ENCODE data around the gene MYOM3. TPM values are rescaled to one million over a fixed set of nuclear protein-coding genes. Genes with fewer than 3 reads are reported as not detected.

Gene MYOM3
- total and polyA plus RNA-seq, 2 of the 13 experiments (the other 11 are each of a cell fraction or from before 2014, with no cell fraction given) = 5.8 to 15.3 TPM

GRCh38 chr1:24161270-24161669, 49.3 kb upstream of the MYOM3 start:
- no peak for ATAC-seq
- peaks cover 2 to 20% of the 10 kb centered on the region in 2 experiments for H3K36me3 ChIP-seq (replicated peaks in 1 of 2; ENCODE audit: control insufficient read depth in 1 of 2, insufficient read depth in 2 of 2, low read length in 2 of 2)
- no TSS peak for BruUV-seq (replicated peaks)

More at GRCh38 chr1:24161270-24161669, 49.3 kb upstream of the MYOM3 start:
- Histone ChIP-seq H3K9ac (ENCODE audit: insufficient read depth, low read depth, low read length) (no peak overlapping the region), H3K4me3 (replicated peaks in 1 of 3; ENCODE audit: insufficient read depth in 1 of 3, low read depth in 2 of 3, low read length in 3 of 3) (no peak overlapping the region), H4K20me1 (ENCODE audit: insufficient read depth, low read length) (no peaks in the 10 kb centered on the region), H3K27ac (ENCODE audit: extremely low read length, insufficient read depth, low read length) (no peak overlapping the region), H3K9me3 (ENCODE audit: low read length) (no peaks in the 10 kb centered on the region), H3K27me3 (ENCODE audit: control insufficient read depth in 1 of 2, insufficient read depth in 2 of 2, low read length in 2 of 2) (no peaks in the 10 kb centered on the region), H2AFZ (ENCODE audit: low read length) (no peak overlapping the region), H3K4me1 (ENCODE audit: insufficient read depth, low read length) (peaks cover 11% of the 10 kb centered on the region), H3K79me2 (ENCODE audit: insufficient read depth, low read length) (no peaks in the 10 kb centered on the region), H3K4me2 (ENCODE audit: low read depth, low read length) (no peak overlapping the region)
- POLR2A ChIA-PET = no interaction called here
- CTCF ChIA-PET (ENCODE audit: low intra/inter-chr PET ratio, low total read pairs) = no interaction called here
- FAIRE-seq (no peak), DNase-seq (ENCODE audit: low spot score) (no peak)
- intact Hi-C loops (cut with micrococcal nuclease; ENCODE audit: unreplicated experiment) (no loop called here), in situ Hi-C loops (cut with HindIII; ENCODE audit: extremely low pct_ligation_motif_present, low pct_unique_long_range_greater_than_20kb) (no loop called here)
- 100% methylated on average over 2 of the region's 4 CpGs for WGBS (ENCODE audit: low lambda C conversion rate)
- no peak for TF ChIP-seq HMGXB3 (CRISPR knock-in tag; IDR thresholded peaks at IDR 0.05; ENCODE audit: borderline replicate concordance)
- TF ChIP-seq MBNL3 (CRISPR knock-in tag; conservative IDR thresholded peaks at IDR 0.05) = no peak
- TF ChIP-seq MTF2 (CRISPR knock-in tag; IDR thresholded peaks at IDR 0.05; ENCODE audit: borderline replicate concordance) = no peak
- TF ChIP-seq GTF3A (CRISPR knock-in tag; conservative IDR thresholded peaks at IDR 0.05) = no peak
- TF ChIP-seq AGO2 (optimal IDR thresholded peaks at IDR 0.05; ENCODE audit: low read depth, low read length) = no peak
- no peak for TF ChIP-seq DPF2 (CRISPR knock-in tag; IDR thresholded peaks at IDR 0.05; ENCODE audit: borderline replicate concordance, low read depth)
- TF ChIP-seq DNMT1 (CRISPR knock-in tag; IDR thresholded peaks at IDR 0.05) = no peak
- TF ChIP-seq ZSCAN20 (CRISPR knock-in tag; IDR thresholded peaks at IDR 0.05; ENCODE audit: borderline replicate concordance) = no peak
- TF ChIP-seq SRY (CRISPR knock-in tag; IDR thresholded peaks at IDR 0.05) = no peak
- no peak for TF ChIP-seq PITX1 (CRISPR knock-in tag; IDR thresholded peaks at IDR 0.05)
- no peak for TF ChIP-seq SPEN (CRISPR knock-in tag; IDR thresholded peaks at IDR 0.05; ENCODE audit: low read depth)

Measured in HepG2 (cell line).